Stimulated activated CD4-positive, alpha-beta T cell treated with anti-CD3 and anti-CD28 coated beads, Interleukin-2, amount 100 ng/mL, for 4 hours (primary cell): ENCODE data around the gene SLC35B4.

Source experiments
- DNase-seq: peaks from one replicate; pipeline ENCODE4 v3.0.0-alpha.2; 2020; ENCODE audit warnings: low read depth

Gene SLC35B4, protein sequence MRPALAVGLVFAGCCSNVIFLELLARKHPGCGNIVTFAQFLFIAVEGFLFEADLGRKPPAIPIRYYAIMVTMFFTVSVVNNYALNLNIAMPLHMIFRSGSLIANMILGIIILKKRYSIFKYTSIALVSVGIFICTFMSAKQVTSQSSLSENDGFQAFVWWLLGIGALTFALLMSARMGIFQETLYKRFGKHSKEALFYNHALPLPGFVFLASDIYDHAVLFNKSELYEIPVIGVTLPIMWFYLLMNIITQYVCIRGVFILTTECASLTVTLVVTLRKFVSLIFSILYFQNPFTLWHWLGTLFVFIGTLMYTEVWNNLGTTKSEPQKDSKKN

DNA sequence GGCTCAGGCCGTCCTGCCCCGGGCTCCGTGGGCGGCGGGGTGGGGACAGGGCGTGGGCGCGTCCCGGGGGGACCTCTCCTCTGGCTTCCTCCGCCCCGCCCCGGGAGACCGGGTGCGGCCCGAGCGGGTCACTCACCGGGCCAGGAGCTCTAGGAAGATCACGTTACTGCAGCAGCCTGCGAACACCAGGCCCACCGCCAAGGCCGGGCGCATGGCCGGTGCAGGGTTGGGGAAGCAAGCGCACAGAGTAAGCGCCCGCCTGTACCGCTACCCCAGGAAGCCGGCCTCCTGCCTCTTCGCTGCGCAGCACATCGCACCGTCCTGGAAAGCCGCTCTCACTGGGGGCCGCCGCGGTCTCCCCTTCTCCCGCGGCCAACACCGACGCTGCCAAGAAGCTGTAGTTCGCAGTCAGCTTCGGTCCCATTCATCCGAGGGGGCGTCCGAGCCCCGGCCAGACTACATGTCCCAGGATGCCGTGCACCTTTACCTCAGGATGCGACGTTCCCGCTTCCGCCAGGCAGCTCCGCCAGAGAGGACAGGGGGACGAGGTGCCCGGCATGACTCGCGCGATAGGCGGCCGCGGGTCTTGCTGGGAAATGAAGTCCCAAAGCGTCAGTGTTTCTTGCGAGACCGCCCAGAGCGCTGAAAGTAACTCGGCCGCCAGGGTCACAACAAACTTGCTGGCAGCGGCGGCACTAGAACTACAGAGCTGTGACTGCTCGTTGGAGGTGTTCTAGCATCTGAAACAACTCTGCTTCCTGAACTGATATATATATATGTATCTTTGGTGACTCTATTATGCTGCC, at the start of gene SLC35B4:
TSS of gene SLC35B4 (minus strand) at position 392 of the 806 bp plus-strand sequence. CDS start at position 213, 179 bp downstream.
- peak; percentile 92 for DNase-seq

DNA sequence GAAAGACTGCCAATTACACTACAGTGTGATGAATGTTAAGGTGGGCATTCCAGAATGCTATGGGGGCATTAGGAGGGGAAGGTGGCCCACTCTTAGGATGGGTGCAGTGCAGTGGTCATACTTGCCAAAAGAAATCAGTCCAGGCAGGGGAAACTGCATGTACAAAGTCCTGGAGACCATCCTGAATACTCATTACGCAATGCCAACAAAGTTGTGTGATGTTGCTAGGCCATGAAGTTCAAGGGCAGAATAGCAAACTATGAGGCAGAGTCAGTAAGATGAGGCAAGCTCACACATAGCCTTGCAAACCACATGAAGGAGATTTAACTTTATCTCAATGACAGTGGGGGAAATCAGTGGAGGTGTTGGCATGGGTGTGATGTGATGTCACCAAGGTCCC, 49.8 kb upstream of the SLC35B4 start:
- DNase-seq, result no peak

- DNase-seq, result no peak
These were observed 48.8 kb upstream of the SLC35B4 start for GRCh38 chr7:134365341-134366054.

DNA sequence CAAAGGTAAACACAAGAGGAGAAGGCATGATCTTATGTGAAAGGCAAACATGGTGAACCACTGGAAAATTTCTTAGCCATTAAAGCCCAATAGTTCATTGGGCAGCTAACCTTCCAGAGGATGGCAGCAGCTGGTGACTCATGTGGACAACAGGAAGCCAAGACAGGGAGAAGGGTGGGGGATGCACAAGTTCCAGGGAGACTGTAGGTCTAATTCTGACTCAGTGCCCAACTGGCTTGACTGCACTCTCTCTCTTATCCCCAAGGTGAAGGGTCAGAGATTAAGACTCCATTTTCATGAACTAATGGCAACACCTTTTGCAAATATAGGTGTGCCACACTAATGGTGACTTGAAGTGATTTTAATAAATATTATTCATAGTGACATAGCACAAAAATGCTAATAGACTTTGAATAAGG, 47.9 kb upstream of the SLC35B4 start:
- DNase-seq, result no peak

DNA sequence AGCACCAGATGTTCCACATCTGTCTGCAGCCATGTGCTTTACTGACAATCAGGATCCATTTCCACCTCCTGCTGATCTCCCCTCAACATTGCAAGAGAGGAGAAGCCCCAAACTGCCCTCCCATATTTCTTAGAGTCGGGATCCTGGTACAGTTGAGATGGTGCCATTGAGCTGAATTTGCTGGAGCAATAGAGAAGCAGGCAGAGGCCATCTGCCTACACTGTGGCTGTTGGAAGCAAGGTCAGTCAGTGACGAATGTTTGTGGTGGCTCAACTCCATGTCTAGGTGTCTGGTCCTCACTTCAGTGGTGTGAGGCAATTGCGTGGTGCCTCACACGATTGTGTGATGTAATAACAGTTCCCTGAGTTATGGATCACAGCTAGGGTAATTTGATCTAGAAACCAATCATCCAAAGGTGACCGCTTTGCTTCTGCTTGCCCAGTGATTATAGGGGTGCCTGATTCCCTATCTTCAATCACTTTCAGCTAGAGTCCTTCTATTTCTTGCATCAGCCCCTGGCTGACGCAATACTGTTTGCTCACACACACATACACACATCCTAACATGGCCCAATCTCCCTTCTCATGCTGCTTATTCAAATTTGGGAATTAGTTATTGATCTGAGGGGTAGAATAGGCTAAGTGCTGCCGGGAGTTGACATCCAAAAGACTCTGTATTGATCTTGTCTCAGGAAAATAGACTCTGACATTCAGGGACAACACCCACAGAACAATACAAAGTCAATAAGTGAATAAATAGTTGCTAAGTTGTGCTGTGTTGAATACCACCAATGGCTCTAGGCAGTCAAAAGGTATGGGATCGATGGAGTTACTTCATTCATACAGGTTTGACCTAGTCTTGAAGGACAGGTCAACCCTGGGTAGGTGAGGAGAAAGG, 46.1 kb upstream of the SLC35B4 start:
- DNase-seq, result no peak

- DNase-seq, result no peak
These were observed 43.2 kb upstream of the SLC35B4 start for GRCh38 chr7:134359787-134360432.

GRCh38 chr7:134357486-134357885, 40.8 kb upstream of the SLC35B4 start:
- DNase-seq, result no peak

- no peak for DNase-seq
These were observed 39.7 kb upstream of the SLC35B4 start for GRCh38 chr7:134356421-134356936.

DNA sequence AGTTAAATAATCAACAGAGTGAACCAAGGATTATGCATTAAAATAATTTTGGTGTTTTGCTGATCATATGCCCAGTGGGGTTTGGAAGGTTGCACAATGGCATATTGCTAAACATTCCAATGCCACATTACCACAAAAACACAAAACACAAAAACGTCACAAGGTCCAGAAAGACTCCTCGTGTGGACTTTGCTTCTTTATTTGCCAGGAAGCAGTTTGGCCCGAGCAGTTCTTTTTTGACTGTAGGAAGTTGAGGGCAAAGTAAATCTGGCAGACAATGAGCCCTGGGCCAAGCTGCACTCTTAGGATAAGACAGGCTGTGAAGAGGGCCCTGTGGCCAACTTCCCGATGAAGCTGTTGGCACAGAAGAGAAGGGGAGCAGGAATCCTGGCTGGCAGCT, 39.2 kb upstream of the SLC35B4 start:
- no peak for DNase-seq

- DNase-seq, result no peak
These were observed 38.3 kb upstream of the SLC35B4 start for GRCh38 chr7:134355004-134355525.

GRCh38 chr7:134353411-134353810, 36.7 kb upstream of the SLC35B4 start:
- DNase-seq, result no peak

DNA sequence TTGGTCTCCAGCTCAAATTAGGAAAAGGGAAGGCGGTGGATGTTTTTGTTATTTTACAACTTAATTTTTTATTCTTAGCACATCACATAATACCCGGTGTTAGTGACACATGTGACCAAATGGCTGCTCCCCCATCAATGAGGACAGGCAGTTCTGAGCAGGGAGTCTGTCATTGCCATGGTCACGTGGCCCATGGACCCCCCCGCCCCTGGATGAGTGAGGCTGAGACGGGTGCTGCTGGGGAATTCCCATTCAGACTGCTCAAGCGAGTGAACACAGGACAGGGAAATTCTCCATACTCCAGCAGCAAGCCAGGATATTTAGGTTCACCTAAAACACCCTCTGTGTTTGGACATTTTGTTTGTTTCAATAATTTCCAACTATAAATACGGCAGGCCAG, 34.7 kb upstream of the SLC35B4 start:
- no peak for DNase-seq

- no peak for DNase-seq
These were observed 34.0 kb upstream of the SLC35B4 start for GRCh38 chr7:134350709-134351108.

DNA sequence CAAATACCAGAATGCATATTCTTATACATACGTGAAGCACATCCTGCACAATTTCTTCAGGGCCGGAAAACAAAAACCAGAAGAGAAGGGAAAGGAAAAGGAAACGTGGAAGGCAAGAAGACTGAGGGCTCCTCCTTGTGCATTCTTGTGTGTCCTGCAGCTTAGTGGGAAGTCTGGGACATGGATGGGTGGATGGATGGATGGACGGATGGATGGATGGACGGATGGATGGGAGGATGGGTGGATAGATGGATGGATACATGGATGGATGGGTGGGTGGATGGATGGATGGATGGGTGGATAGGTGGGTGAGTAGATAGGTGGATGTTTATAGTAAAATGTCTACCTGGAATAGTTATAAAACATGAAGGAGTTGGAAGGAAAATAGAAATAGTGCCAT, 30.8 kb upstream of the SLC35B4 start:
- no peak for DNase-seq

DNA sequence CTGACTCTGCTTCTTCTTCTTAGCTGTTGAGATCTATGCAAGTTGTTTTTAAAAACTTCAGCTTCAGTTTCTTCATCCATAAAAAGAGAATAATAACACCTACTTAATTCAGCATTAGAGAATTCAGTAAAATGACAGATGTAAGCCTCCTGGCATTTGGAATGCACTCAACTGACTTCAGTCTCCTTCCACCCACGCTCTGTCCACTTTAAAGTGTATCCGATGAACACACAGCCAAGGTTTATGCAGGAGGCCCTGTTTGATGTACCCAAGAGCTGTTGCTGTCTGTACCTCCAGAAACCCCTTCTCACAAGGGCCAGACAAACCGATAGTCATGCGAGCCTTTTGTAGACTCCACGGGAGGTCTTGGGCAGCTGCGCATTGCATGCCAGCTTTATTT, 27.1 kb upstream of the SLC35B4 start:
- no peak for DNase-seq

GRCh38 chr7:134343136-134343535, 26.4 kb upstream of the SLC35B4 start:
- no peak for DNase-seq

- DNase-seq, result no peak
These were observed 22.7 kb upstream of the SLC35B4 start for GRCh38 chr7:134339475-134339874.

DNA sequence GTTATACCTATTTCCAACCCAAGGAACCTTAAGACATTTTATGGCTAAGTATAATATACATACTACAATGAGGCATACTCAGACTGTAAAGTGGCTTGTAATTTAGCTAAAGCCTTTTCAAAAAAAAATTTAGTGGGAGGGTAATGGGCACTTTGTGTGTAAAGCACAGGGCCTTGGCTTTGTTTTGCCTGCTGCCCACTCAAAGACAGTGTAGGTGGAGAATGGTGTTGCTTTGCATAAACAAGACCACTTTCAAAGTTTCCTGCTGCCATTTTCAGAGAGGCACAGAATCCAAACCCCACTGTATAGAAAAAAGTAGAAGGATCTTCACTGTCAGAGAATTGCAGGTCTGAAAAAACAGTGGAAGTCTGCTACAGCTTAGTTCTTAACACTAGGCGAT, 21.2 kb upstream of the SLC35B4 start:
- no peak for DNase-seq

- DNase-seq, result no peak
These were observed 17.7 kb upstream of the SLC35B4 start for GRCh38 chr7:134334408-134334807.

DNA sequence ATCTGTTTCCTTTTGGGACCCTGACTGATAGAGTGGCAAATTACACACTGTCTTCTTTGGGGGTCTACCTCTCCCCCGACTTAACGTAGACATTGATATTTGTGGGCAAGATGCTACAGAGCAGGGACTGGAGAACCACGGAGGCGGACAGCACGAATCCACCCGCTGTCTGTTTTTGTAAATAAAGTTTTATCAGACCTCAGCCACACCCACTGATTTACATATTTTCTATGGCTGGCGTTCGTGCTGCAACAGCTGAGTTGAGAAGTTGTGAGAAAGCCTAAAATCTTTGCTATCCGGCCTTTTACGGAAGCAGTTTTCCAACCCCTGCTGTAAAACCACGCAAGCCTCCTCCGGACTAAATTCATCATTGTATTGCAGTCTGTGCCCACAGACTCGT, 17.2 kb upstream of the SLC35B4 start:
- DNase-seq, result no peak

- DNase-seq, result no peak
These were observed 16.2 kb upstream of the SLC35B4 start for GRCh38 chr7:134332892-134333291.
